Activated CD4-positive, alpha-beta T cell treated with anti-CD3 and anti-CD28 coated beads for 4 hours (primary cell): ENCODE measurements around the gene IGBP1.
"Not testable (repeated sequence)": the region's sequence is repeated elsewhere in the genome, so short reads cannot be mapped to it uniquely, and the experiment has no call there.

ENCODE experiments used
- DNase-seq, 2 donors: peaks; one replicate each; pipeline ENCODE4 v3.0.0-alpha.2; 2020

The IGBP1 gene

DNA sequence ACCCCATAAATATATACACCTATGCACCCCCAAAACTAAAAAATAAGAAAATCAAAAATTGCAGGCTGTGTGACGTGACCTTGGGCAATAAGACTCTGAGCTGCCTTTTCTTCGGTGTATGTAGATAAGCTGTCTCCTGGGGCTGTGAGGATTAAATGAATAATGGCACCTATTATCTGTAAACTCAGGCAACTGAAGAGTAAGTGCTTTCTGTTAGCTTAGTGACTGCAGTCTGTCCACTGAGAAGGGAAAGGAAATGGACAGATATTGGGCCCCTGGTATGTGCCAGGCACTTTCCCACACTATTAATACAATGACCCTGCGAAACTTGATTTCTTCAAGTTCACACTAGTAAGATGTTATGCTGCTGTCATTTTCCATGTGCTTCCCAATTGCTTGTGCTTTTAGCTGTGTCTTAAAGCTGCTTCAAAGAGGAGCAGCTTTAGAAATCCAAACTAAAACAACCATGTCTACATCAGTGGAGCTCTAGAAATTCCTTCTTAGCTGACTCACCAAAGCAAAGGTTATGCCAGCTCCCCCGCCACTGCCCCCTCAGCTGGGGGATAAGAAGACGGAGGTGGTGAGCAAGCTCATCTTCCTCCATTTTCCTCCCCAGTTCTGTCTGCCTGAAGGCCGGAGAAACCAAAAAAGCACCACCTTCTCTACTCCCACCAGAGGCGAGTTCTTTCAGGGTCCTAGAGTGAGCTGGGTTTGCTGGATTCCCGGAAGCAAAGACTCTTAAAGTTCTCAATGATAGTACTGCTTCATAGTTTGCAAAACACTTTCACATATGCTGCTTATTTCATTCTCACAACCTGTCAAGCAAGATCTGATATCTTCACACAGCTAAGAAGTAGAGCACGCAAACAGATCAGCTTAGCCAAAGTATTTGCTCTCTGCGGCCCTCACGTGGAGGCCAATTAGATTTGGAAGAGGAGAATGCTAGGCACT is 35.3 kb downstream of the IGBP1 start:
- DNase-seq: no peak

DNA sequence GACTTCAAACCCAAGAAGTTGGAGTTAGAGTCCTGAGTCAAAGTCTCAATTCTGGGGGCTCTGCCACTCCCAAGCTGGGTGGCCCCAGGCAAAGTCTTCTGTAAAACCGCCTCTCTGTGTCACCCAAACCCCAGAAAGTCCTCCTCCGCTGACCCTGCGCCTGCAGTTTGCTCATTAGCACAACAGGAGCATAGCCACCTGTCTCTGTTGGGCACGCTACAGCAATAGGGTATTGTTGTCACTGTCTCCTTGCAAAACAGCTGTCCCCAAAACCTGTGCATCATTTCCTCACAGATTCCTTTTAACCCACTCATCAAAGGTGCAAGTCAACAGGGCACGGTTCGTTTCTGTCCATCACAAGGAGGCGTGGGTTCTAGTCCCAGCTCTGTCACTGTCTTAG is 36.0 kb downstream of the IGBP1 start:
- DNase-seq: no peak

DNA sequence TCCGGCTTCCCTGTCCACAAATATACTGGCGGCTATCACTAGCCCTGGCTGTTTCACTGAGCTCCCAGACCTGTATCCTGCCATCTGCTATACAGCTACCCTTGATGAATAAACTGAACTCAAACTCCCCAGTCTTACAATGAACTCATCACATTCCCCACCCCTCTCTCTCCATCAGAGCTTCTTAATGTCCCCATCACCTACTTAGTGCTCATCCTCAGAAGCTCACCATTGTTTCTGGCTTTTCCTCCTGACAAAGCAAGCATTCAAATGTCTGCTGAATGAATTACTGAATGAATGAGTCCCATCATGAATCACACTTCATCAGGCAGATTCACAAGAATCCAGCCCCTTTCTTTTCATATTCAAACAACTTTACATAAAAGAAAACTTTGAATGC is 38.4 kb downstream of the IGBP1 start:
- DNase-seq: no peak

DNA sequence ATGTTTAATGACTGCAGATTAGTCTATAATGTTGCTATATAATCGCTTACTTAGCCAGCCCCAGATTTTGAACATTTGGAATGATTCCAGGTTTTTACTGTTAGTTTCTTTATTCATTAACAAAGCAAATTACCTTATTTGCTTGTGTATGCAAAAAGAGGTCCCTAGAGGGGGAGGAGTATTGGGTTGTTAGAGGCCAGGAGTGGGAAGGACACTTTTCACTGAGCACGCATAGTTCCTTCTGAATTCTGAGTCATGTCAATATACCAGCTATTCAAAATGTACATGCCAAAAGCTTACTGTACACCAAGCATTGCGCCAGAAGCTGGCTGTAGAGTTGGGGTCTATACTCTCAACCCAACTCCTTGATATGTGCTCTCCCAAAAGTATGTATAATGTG is 39.0 kb downstream of the IGBP1 start:
- DNase-seq: no peak

DNA sequence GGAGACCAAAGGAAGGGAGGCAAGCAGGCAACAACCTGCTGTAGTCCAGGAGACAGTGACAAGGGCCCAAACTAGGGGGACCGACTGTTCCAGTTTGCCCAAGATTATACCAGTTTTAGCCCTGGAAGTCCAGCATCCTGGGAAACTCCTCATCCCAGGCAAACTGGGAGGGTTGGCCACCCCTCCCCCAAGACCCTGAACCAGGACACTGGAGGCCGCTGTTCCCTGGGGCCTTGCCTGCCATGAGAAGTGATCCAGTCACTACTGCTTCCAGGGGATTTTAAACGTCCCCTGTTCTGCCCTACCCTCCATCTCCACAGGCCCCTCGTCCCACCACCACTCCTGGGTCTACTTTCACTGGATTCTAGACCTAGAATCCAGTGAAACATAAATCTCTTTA is 39.7 kb downstream of the IGBP1 start:
- DNase-seq: no peak

DNA sequence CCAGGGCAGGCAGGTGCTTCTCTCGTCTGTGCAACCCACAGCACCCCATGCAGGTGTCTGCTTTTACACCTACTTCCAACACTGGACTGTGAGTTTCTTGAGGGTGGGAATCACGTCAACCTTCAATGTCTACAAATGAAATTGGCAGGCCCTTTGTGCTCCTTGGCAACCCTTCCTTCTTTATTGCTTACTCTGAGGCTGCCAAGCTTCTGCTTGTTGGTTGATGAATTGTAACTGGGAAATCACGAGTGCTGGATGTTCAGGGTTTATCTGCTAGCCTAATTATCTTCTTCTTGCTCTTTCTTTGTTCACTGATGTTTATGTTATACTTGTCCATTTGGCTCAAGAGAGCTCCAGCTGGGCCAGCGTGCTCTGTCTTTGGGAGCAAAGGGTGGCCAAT is 41.5 kb downstream of the IGBP1 start:
- no peak for DNase-seq

DNA sequence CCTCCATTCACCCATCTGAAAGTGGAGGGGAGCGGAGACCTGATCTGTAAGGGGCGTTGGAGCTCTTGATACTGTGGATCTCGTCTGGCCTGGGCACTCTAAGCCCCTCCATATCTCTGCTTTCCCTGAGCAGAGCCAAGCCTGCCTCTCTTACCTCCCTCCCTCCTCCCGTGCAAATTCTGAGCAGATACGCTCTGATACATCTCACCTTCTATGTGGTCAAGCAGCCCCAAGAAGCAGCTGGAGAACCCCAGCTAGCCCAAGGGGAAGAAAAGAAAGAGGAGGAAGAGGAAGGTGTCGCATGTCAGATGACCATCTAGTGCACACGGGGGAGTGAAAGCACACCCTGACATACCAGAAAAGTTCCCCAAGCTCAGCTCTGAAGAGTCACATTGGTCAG is 42.1 kb downstream of the IGBP1 start:
- no peak for DNase-seq

DNA sequence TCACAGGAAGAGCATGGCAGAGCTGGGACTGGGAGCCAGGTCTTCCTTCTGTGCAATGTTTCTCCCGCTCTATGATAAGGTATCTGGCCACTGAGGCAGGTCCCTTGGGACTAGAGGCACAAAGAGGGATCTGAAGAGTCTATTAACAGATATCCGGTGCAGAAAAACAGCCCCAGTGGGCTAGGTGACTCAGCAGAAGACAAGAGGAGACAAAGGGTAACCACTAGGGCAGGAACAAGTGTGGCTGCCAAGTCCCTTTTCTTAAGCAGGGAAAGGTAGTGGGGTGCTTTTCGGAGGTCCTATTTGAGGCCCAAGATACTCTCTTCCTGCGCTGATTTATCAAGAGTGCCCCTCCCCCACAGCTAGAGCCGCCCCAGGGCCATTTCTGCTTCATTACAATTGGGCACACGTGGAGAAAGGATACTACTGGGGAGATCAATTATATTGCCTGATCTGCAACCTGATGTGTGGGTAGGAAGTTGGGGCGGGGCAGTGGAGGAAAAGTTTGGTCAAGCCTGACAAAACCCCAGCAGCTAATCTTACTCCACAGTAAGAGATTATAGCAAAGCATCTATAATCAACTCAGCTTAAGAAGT is 43.8 kb downstream of the IGBP1 start, which contains the start of gene DGAT2L6:
Gene DGAT2L6, plus strand, starts transcription at position 546 of the 596 bp plus-strand sequence. CDS start 100 bp downstream, outside the sequence.
- no peak for DNase-seq

DNA sequence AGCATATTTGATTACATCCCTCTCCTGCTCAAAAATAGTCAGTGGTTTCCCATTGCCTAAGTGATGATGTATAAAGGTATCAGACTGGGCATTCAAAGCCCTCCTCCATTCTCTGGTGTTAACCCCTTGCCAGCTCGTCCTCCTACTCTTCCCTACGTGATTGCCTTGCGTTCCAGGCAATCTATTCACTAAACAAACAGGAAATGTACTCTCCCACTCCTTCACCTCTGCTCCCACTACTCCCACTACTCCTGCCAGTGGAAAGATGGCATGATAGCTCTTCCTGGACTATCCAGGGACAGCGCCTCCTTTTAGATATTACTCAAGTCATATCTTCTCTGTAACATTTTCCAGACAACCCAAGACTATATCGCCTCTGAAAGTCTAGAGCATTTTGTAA is 49.8 kb downstream of the IGBP1 start:
- no peak for DNase-seq

DNA sequence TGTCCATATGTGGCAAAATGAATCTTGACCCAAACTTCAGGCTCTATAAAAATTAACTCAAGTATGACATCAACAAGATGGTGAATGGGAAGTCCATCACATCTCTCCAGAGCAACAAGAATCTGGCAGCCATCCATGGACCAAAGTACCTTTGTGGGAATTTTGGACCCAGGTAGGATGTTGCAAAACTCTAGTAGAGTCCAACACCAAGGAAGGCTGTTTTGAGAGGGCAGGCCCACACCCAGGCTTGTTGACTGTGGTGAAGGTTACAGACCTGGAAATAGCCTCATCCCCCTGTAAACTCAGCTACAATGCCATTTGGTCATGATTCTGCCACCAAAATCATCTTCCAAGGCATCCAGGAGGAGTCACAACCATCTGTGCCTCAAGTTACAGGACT is 57.0 kb downstream of the IGBP1 start:
- DNase-seq: no peak

DNA sequence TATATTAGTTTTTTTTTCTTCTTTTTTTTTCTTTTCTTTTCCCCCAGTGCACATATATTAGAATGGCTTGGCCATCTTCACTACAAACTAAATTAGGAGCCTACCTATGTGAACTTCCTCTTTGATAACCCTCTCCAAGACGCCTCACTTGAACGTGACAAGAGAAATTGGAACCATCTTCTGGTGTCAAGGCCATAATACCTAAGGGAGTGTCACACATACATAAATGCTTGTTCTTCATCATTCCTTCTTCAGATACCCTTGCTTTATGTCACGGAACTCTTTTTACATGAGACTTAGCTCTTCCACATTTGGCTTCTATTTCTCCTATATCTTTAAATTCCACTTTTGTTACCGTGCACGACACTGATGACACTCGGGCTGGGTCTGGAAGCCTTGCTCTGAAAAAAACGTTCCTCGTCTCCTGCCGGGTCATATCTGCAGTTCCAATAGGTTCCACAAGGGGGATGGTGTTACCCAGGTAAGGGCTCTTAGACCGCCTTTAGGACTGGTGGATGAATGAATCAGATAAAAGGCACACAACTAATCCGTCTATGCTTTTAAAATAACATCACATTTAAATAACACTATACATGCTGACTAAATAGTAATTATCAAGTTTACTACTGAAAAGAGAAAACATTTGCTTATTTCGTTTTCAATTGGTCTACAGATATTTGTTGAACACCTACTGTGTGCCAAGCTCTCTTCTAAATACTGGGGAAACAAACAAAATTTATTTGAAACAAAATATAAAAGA is 63.9 kb downstream of the IGBP1 start:
- DNase-seq: peak; percentile 55 to 72

DNA sequence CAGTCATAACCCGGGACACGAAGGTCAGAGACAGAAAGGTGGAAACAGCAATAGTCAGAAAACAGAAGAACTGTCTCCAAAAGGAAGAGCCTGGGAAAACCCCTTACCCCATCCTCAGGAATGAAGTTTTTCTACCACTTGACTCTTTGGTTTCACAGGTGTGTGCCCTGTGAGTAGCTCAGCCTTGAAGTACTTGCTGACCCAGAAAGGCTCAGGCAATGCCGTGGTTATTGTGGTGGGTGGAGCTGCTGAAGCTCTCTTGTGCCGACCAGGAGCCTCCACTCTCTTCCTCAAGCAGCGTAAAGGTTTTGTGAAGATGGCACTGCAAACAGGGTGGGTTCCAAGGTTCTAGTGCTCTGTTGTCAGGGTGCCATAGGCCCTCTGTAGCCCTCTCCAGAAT is 68.5 kb downstream of the IGBP1 start:
- DNase-seq: no peak

DNA sequence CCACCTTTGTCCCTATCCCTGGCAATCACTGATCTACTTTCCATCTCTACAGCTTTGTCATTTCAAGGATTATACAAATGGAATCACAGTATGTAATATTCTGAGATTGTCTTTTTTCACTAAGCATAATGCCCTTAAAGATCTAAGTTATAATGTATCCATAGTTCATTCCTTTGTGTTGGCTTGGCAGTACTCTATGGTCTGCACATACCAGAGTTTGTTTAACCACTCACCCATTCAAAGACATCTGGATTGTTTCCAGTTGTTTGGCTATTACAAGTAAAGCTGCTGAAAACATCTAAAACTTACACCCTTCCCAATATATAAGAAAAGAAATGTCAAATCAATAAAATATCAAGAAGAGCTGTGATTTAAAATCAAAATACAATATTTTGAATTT is 75.2 kb downstream of the IGBP1 start:
- DNase-seq: no peak

DNA sequence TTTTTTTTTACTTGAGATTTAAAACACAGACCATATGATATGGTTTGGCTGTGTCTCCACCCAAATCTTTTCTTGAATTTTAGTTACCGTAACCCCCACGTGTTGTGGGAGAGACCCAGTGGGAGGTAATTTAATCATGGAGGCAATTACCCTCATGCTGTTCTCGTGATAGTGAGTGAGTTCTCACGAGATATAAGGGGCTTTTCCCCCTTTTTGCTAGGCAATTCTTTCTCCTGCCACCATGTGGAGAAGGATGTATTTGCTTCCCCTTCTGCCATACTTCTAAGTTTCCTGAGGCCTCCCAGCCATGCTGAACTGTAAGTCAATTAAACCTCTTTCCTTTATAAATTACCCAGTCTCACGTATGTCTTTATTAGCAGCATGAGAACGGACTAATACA is 76.3 kb downstream of the IGBP1 start:
- not testable (repeated sequence) for DNase-seq
